Measurements from ENCODE around the gene TBC1D22B.
A peak's percentile ranks its signal among the peaks of the same experiment; 100 is the strongest.
"Not testable (repeated sequence)": the region's sequence is repeated elsewhere in the genome, so short reads cannot be mapped to it uniquely, and the experiment has no call there.

TBC1D22B gene

GRCh38 chr6:37324131-37325033 lies 66.8 kb downstream of the TBC1D22B start:
- DNase-seq: no peak

GRCh38 chr6:37330345-37330744 lies 72.8 kb downstream of the TBC1D22B start:
- DNase-seq: not testable (repeated sequence)

GRCh38 chr6:37331047-37331446 lies 73.5 kb downstream of the TBC1D22B start:
- DNase-seq: no peak

- DNase-seq: no peak
Observed at GRCh38 chr6:37332894-37333293, 75.3 kb downstream of the TBC1D22B start.

GRCh38 chr6:37334047-37334446 lies 76.5 kb downstream of the TBC1D22B start:
- no peak for DNase-seq

DNA sequence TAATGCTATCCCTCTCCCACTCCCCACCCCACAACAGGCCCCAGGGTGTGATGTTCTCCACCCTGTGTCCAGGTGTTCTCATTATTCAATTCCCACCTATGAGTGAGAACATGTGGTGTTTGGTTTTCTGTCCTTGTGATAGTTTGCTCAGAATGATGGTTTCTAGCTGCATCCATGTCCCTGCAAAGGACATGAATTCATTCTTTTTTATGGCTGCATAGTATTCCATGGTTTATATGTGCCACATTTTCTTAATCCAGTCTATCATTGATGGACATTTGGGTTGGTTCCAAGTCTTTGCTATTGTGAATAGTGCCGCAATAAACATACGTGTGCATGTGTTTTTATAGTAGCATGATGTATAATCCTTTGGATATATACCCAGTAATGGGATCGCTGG lies 80.7 kb downstream of the TBC1D22B start:
- DNase-seq: not testable (repeated sequence)

DNA sequence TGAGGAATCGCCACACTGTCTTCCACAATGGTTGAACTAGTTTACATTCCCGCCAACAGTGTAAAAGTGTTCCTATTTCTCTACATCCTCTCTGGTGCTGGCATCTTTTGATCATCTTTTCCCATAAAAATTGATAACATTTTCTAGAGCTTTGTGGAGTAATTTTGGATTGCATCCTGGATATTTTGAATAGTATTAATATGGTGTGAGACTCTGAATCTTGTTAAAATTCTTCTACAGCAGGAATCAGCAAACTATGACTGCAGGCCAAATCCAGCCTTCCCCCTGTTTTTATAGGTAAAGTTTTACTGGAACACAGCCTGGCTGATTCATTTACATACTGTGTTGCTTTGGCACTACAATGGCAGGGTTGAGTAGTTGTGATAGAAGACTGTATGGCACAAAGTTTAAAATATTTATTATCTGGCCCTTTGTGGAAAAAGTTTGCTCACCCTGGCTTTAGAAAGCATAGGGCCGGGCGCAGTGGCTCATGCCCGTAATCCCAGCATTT lies 81.2 kb downstream of the TBC1D22B start:
- no peak for DNase-seq

DNA sequence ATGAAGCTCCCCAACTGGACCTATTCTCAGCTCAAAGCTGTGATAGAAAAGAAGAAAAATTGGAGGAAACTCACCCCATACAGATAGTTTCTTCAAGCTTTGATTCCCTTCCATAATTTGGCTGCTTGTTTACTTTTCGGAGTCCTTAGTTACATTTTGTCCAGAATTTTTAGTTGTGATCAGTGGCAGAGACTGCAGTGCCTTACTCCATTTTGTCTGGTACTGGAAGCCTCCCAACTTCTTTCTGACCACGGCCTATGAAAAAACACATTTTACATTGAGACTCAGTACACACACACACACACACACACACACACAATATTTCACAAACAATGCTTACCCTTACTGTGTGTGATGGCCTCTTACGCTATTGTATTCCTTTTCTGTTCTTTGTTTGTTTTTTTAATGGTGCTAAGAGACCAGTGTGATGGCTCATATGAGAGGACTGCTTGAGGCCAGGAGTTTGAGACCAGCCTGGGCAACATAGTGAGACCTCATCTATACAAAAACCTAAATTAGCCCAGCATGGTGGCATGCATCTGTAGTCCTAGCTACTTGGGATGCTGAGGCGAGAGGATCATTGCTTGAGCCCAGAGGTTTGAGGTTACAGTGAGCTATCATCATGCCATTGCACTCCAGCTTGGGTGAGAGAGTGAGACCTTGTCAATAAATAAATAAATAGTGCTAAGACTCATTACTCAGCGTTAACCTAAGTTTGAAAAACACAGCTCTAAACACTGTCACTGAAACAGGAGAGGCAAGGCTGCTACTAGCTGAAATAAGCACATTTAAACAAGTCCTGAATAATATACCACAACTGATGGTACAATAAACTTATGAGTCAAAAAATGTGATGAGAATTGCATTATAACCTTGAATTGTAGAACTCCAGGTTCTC lies 82.4 kb downstream of the TBC1D22B start:
- DNase-seq: no peak

GRCh38 chr6:37340639-37340943 lies 83.0 kb downstream of the TBC1D22B start:
- no peak for DNase-seq

GRCh38 chr6:37343248-37343647 lies 85.7 kb downstream of the TBC1D22B start:
- DNase-seq: no peak

DNA sequence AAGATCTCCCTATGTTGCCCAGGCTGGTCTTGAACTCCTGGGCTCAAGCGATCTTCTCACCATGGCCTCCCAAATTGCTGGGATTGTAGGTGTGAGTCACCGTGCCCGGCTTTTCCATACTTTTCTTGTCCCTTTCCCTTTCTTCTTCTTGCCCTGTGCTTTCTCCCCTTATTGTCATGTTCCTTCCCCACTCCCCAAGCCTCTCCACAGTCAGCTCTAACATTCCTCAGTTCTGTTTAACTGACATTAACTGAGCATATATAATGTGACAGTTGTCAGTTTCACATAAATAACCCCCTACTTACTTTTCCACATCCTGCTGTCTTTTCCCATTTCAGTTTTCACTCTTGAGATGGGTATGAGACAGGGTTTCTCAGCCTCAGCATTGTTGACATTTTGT lies 86.7 kb downstream of the TBC1D22B start:
- DNase-seq: no peak

GRCh38 chr6:37345804-37346203 lies 88.2 kb downstream of the TBC1D22B start:
- DNase-seq: not testable (repeated sequence)

- DNase-seq: no peak
Observed at GRCh38 chr6:37347177-37347576, 89.6 kb downstream of the TBC1D22B start.

GRCh38 chr6:37347670-37348111 lies 90.1 kb downstream of the TBC1D22B start:
- no peak for DNase-seq

GRCh38 chr6:37351027-37351426 lies 93.5 kb downstream of the TBC1D22B start:
- no peak for DNase-seq

GRCh38 chr6:37352384-37352783 lies 94.8 kb downstream of the TBC1D22B start:
- DNase-seq: no peak

- peak; percentile 93 to 94 for DNase-seq
Observed at GRCh38 chr6:37353761-37354525, 96.4 kb downstream of the TBC1D22B start, which contains the start of gene RNF8. Gene RNF8, plus strand, starts transcription at chr6:37353983. Its CDS starts 182 bp downstream, at chr6:37354165.

- DNase-seq: peak in 1 of 2 experiments; percentile 15
Observed at GRCh38 chr6:37354526-37355384, 97.2 kb downstream of the TBC1D22B start.

DNA sequence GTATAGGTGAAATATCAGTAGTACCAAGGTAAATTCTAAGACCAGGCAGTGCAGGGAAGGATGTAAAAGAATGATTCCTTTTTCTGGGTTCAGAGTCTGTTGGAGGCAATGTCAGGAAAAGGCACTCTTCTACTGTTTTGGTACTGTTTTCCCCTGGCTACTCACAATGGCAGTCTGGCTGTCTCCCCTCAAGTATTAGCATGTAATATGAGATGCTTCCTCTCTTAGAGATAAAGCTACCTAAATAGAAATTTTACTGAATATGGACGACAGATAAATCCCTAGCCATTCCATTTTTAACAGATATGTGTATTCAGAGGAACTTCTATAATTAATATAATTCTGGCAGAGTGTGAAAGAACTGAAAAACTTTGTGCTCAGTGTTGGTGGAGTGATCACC lies 99.7 kb downstream of the TBC1D22B start:
- no peak for DNase-seq

DNA sequence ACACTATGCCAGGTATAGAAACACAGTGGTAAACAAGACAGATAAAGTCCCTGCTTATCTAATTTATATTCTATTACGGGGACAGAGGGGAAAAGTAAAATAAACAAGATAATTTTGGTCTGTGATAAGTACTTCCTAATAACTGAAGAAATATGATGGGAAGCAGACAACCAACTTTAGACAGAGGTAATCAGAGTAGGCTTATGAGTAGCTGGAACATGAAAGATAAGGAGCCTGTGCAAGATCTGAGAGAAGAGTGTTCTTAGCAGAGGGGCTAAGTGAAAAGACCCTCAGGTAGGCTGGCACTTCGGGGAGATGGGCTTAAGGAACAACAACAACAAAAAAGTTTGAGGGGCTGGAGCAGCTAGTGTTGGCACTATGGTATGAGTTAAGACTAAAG lies 100.3 kb downstream of the TBC1D22B start:
- no peak for DNase-seq

- no peak for DNase-seq
Observed at GRCh38 chr6:37359039-37359438, 101.5 kb downstream of the TBC1D22B start.

Measured in AML-193 (cell line).